ENCODE results near the gene FKBP8. TPM values are rescaled to one million over a fixed set of nuclear protein-coding genes. Genes with fewer than 3 reads are reported as not detected.
"Not testable (repeated sequence)": the region's sequence is repeated elsewhere in the genome, so short reads cannot be mapped to it uniquely, and the experiment has no call there.

Gene FKBP8
- total RNA-seq, 2 experiments from 2014 or later: 168 to 170 TPM

DNA sequence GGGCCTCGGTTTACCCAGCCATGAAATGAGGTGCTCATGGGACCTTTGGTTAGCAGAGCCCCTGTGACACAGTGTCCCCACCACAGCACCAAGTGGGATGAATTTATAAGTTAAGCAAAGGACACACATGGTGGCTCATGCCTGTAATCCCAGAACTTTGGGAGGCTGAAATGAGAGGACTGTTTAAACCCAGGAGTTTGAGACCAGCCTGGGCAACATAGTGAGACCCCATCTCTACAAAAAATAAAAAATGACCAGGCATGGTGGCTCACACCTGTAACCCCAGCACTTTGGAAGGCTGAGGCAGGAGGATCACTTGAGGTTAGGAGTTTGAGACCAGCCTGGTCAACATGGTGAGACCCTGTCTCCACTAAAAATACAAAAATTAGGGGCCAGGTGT, 3.2 kb downstream of the FKBP8 start:
- H3K4me3 Mint-ChIP-seq, DNase-seq, H3K27ac Mint-ChIP-seq, H3K27me3 Mint-ChIP-seq, H3K9me3 Mint-ChIP-seq: not testable (repeated sequence)
- peaks cover 12% of the 10 kb centered on the region for H3K4me1 Mint-ChIP-seq
- peaks cover 13% of the 10 kb centered on the region for H3K36me3 Mint-ChIP-seq

DNA sequence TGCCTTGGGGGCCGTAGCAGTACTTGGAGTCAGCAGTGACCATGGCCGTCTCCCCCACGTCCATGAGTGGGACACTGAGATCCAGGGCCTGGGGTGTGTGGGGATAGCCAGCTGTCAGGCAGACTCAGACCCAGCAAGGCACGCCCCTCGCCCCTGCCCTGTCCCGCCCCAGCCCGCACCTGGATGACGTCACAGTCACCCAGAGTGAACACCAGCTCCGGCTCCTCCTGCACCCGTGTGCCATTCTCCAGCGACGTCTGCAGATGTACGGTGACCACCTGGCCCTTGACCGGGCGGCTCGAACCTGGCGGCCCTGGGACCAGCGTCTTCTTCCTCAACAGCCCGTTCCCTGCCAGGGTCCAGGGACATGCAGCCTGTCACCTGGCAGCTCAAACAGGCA, 4.0 kb downstream of the FKBP8 start:
- Mint-ChIP-seq H3K27me3 (no peaks in the 10 kb centered on the region), H3K27ac (no peak overlapping the region), H3K4me3 (no peak overlapping the region), H3K4me1 (peaks cover 12% of the 10 kb centered on the region), H3K36me3 (peaks cover 13% of the 10 kb centered on the region), H3K9me3 (no peaks in the 10 kb centered on the region)
- no peak for DNase-seq

DNA sequence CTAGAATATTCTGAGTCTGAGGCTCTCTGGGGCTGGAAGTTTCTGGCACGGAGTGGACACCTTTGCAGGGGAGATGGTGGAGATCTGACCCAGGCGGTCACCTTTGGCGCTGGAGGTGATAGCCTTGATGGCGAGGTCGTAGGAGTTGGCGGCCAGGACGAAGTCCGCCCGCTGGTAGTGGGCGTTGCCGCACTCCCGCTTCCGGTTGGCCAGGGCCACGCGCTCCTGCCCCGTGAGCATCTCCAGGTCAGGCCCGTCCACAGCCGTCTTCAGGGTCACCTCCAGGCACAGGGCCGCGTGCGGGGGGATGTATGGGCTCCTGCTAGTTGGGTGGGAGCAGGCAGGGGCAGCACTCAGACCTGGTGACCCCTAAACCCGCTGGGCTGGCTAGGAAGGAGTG, 5.3 kb downstream of the FKBP8 start:
- H3K27ac Mint-ChIP-seq: no peak overlapping the region
- H3K9me3 Mint-ChIP-seq: no peaks in the 10 kb centered on the region
- peaks cover 5% of the 10 kb centered on the region for H3K4me1 Mint-ChIP-seq
- DNase-seq: no peak
- no peaks in the 10 kb centered on the region for H3K27me3 Mint-ChIP-seq
- H3K4me3 Mint-ChIP-seq: no peak overlapping the region
- peaks cover 13% of the 10 kb centered on the region for H3K36me3 Mint-ChIP-seq

DNA sequence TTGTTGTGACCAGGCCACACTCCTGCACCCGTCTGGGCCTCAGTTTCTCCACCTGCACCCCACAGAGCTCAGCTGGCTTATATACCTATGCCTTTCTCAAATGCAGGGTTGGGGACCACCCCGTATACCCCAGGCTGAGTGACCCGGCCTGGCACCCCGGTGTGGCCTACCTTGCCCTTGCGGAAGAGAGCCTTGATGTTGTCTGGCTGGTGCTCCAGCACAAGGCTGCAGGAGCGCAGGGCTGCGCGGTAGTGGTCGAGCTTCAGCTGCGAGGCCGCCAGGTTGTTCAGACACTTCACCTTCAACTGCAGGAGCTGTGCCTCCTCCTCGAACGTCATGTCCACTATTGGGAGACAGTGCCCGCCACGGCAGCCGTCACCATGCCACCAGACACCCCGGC, 5.9 kb downstream of the FKBP8 start:
- peaks cover 10% of the 10 kb centered on the region for H3K36me3 Mint-ChIP-seq
- H3K4me3 Mint-ChIP-seq: no peak overlapping the region
- H3K9me3 Mint-ChIP-seq: no peaks in the 10 kb centered on the region

DNA sequence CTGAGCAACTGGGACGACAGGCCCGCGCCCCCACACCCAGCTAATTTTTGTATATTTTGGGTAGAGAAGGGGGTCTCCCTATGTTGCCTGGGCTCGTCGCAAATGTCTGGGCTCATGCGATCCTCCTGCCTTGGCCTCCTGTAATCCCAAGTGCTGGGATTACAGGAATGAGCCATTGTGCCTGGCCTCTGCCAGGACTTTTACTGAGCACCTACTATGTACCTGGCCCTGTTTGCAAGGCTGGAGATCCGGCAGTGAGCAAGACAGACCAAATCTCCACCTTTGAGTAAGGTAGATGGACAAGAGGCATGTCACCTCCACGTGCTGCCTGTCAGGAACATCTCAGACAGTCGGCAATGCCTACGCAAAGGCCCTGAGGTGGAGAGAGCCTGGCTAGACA, 6.9 kb downstream of the FKBP8 start:
- Mint-ChIP-seq H3K4me3 (no peak overlapping the region), H3K27me3 (no peaks in the 10 kb centered on the region), H3K27ac (no peak overlapping the region), H3K9me3 (no peaks in the 10 kb centered on the region), H3K36me3 (peaks cover 9% of the 10 kb centered on the region), H3K4me1 (no peaks in the 10 kb centered on the region)
- DNase-seq: no peak

More for the DNA sequence above, 5.9 kb downstream of the FKBP8 start:
- Mint-ChIP-seq H3K27me3 (no peaks in the 10 kb centered on the region), H3K4me1 (peaks cover 2% of the 10 kb centered on the region), H3K27ac (no peak overlapping the region)
- DNase-seq: no peak

DNA sequence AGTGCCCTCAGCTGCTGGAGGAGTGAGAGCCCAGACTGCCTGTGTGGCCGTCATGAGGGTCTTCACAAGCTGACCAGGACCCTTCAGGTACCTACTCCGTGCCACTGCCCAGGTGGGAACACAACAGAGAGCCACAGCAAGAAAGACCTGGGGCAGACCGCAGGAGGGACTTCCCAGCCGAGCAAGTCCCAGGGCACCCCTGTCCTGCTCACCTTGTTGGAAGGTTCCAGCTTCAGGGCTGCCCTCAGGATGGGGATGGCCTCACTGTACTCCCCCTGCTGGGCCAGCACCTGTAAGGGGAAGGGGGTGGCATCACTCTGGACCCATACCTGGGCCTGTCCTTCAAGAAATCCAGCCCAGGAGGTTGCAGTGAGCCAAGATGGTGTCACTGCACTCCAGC, 10.3 kb downstream of the FKBP8 start:
- no peaks in the 10 kb centered on the region for H3K9me3 Mint-ChIP-seq
- no peak overlapping the region for H3K27ac Mint-ChIP-seq

DNA sequence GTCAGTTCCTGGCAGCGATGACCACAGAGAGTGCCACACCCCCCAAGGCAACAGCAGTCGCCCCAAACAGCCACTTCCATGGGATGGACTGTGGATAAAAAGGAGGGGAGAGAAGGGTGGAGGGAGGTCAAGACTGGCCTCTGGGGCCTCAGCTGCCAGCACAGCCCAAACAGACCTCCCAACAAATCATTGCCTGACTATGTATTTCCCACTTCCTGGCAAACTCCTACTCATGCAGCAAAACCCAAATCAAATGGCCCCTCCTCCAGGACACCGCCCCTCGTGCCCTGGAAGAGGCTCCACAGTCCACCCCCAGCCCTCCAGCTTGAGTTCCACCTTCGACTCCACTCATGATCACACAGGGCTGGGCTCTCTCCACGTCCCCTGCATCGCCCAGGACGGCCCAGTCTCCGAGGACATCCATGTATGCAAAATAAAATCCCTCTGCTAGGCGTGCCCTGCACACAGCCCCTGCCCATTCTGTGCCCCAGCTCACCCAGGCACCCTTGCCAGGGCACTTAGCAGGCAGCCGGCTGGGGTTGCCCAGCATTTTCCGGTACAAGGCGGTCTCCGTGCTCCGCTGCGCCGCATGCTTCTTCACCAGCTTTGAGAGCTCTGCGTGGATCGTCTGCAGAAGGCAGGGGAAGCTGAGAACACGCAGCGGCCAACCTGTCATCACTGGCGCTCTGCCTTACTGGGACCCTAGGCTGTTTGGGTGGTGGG, 11.0 kb downstream of the FKBP8 start:
- Mint-ChIP-seq H3K27ac (no peak overlapping the region), H3K4me1 (no peaks in the 10 kb centered on the region)

More for the DNA sequence above, 10.3 kb downstream of the FKBP8 start:
- DNase-seq: no peak
- Mint-ChIP-seq H3K4me1 (no peaks in the 10 kb centered on the region), H3K4me3 (no peak overlapping the region), H3K36me3 (peaks cover 6% of the 10 kb centered on the region), H3K27me3 (no peaks in the 10 kb centered on the region)

DNA sequence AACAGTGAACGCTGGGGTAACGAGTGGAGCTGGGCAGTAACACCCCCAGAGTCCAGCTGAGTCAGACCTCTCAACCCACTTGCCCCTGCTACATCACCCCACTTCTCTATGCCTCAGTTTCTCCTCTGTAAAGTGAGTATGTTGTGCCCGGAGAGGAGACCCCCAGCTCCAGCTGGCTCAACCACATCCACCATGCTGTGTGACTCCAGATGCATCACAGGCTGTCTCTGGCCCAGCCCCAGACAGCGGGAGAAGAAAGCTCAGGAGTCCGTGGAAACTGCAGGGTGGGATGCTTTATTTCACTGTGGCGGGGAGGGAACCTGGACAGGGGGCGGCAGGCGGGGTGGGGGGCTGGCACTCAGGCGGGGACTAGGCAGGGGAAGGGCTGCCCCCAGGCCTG, 11.9 kb downstream of the FKBP8 start:
- H3K4me3 Mint-ChIP-seq: no peak overlapping the region
- no peak for DNase-seq
- no peaks in the 10 kb centered on the region for H3K27me3 Mint-ChIP-seq
- no peak overlapping the region for H3K27ac Mint-ChIP-seq
- H3K4me1 Mint-ChIP-seq: no peaks in the 10 kb centered on the region
- H3K9me3 Mint-ChIP-seq: no peaks in the 10 kb centered on the region
- peaks cover 1% of the 10 kb centered on the region for H3K36me3 Mint-ChIP-seq

More for the DNA sequence above, 11.0 kb downstream of the FKBP8 start:
- no peaks in the 10 kb centered on the region for H3K27me3 Mint-ChIP-seq
- DNase-seq: no peak
- no peak overlapping the region for H3K4me3 Mint-ChIP-seq
- H3K9me3 Mint-ChIP-seq: no peaks in the 10 kb centered on the region
- H3K36me3 Mint-ChIP-seq: peaks cover 6% of the 10 kb centered on the region

DNA sequence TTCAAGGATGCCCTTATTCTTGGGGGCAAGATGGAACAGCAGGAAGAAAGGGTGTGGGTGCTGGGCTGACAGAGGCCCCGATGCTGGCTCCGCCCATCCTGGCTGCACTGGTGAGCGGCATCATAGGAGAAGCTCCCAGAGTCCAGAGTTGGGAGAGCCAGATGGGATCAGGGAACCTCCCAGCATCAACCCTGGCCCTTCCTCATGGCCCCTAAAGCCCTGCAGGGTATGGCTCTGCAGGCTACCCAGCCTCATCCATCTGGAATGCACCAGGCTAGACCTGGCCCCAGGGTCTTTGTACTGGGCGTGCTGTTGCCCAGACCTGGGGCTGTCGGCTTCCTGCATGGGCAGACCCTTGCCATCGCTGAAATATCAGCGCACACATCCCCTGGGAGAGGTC, 13.6 kb downstream of the FKBP8 start:
- H3K9me3 Mint-ChIP-seq: no peaks in the 10 kb centered on the region
- H3K4me1 Mint-ChIP-seq: no peaks in the 10 kb centered on the region
- H3K27me3 Mint-ChIP-seq: no peaks in the 10 kb centered on the region
- H3K27ac Mint-ChIP-seq: no peak overlapping the region
- no peak for DNase-seq
- no peak overlapping the region for H3K4me3 Mint-ChIP-seq
- H3K36me3 Mint-ChIP-seq: no peaks in the 10 kb centered on the region

DNA sequence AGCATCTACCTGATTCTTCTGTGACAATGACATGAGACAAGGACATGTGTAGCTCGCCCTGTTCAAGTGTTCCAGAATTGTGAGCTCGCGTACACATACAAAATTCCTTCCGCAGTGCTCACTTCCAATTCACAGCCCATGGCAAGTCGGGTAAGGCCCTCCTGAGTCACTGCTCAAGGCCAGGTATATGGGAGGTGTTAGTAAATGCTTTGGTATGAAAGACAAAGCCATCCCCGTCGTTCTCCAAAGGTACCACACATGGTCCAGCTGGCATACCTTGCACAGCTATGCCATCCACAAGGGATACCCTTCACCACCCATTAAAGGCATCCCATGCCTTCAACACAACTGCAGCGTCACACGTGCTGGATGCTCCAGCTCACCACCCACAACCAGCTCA, 17.1 kb downstream of the FKBP8 start:
- no peaks in the 10 kb centered on the region for H3K36me3 Mint-ChIP-seq
- no peak overlapping the region for H3K4me3 Mint-ChIP-seq
- no peaks in the 10 kb centered on the region for H3K9me3 Mint-ChIP-seq
- peaks cover 2% of the 10 kb centered on the region for H3K4me1 Mint-ChIP-seq
- no peak for DNase-seq
- H3K27me3 Mint-ChIP-seq: no peaks in the 10 kb centered on the region
- no peak overlapping the region for H3K27ac Mint-ChIP-seq

DNA sequence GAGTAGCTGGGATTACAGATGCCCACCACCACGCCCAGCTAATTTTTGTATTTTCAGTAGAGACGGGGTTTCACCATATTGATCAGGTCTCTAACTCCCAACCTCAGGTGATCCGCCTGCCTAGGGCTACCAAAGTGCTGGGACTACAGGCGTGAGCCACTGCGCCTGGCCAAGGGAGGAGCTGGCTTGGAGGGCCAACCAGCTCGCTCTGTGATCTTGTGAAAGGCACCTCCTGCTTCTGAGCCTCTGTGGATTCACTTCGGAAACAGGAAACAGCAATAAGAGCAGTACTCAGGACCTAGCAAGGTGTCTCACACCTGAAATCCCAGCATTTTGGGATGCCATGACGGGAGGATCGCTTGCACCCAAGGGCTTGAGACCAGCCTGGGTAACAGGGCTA, 19.5 kb downstream of the FKBP8 start:
- H3K4me1 Mint-ChIP-seq: peaks cover 3% of the 10 kb centered on the region

DNA sequence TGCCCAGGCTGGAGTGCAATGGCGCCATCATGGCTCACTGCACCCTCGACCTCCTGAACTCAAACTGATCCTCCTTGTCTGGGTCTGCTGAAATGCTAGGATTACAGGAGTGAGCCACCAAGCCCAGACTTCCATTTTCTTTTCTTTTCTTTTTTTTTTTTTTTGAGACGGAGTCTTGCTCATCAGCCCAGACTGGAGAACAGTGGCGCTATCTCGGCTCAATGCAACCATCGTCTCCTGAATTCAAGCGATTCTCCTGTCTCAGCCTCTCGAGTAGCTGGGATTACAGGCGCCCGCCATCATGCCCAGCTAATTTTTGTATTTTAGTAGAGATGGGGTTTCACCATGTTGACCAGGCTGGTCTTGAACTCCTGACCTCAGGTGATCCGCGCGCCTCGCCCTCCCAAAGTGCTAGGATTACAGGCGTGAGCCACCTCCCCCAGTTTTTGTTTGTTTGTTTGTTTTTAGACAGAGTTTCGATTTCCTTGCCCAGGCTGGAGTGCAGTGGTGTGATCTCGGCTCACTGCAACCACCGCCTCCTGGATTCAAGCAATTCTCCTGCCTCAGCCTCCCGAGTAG, 20.4 kb downstream of the FKBP8 start:
- peak overlapping the region; percentile 92 for H3K27ac Mint-ChIP-seq
- H3K4me3 Mint-ChIP-seq: peak overlapping the region; percentile 96
- H3K27me3 Mint-ChIP-seq, DNase-seq, H3K36me3 Mint-ChIP-seq, H3K4me1 Mint-ChIP-seq, H3K9me3 Mint-ChIP-seq: not testable (repeated sequence)

More for the DNA sequence above, 19.5 kb downstream of the FKBP8 start:
- H3K9me3 Mint-ChIP-seq: no peaks in the 10 kb centered on the region
- DNase-seq: no peak
- H3K4me3 Mint-ChIP-seq: no peak overlapping the region
- H3K36me3 Mint-ChIP-seq: no peaks in the 10 kb centered on the region
- no peaks in the 10 kb centered on the region for H3K27me3 Mint-ChIP-seq
- no peak overlapping the region for H3K27ac Mint-ChIP-seq

DNA sequence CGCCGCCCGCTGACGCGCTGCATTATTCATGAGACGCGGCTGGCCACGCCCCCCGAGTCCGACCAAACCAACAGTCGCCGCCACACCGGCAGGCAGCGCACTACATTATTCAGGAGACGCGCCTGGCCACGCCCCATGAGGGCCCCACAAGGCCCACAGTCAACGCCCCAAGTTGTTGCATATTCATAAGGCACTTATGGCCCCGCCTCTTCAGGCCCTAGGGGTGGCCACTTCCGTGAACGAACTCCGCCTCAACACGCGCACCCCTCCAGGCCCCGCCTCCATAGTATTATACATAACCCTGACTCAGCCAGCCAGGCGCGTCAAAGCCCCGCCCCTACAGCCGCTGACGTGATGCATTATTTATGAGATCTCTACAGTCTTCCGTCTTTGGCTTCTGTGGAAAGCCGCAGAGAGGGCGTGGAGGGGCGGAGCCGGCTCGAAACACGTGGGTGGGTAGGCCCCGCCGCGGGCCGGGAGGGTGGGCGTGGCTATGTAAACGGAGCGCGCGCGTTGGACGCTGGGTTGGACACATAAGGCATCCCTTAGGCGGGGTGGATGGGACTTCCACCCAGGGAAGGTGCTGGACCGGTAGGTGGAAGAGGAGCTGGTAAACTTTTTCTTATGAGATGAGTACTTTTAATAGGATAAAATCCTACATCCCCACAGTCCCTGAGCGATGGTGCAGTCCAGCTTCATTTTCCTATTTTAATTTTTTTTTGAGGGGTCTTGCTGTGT, 21.1 kb downstream of the FKBP8 start:
- peaks cover 3% of the 10 kb centered on the region for H3K4me1 Mint-ChIP-seq
- no peaks in the 10 kb centered on the region for H3K9me3 Mint-ChIP-seq
- H3K4me3 Mint-ChIP-seq: peak overlapping the region; percentile 96
- peak overlapping the region; percentile 92 for H3K27ac Mint-ChIP-seq
- H3K36me3 Mint-ChIP-seq: no peaks in the 10 kb centered on the region
- no peaks in the 10 kb centered on the region for H3K27me3 Mint-ChIP-seq
- DNase-seq: peak; percentile 100

DNA sequence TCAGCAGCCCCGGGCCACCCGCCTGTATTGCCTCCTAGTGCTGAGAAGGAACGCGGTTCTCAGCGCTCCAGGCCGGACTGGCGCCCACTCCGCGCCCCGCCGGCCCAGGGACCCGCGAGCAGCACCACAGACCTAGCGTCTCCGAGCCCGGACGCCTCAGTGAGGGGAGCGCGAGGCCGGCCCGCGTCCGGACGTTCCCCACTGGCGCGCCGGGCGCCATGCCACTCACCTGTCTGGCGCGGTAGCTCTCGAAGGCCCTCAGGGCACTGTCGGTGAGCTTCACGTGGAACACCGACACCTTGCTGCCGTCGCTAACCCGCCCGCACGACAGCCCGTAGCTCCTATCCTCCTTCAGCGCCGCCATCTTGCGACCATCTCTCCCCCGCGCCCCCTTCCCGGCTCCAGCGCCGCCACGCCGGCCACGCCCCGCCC, 21.7 kb downstream of the FKBP8 start, which contains the start of gene ELL:
Gene ELL, minus strand, starts transcription at position 379 of the 432 bp plus-strand sequence. Its CDS starts 15 bp downstream, at position 364.
- Mint-ChIP-seq H3K27ac (peak within 1 kb of the TSS; percentile 92), H3K4me3 (peak within 1 kb of the TSS; percentile 96), H3K9me3 (no peaks in the 10 kb centered on the region), H3K4me1 (peaks cover 3% of the 10 kb centered on the region), H3K27me3 (no peaks in the 10 kb centered on the region), H3K36me3 (no peaks in the 10 kb centered on the region)
- no peak for DNase-seq

DNA sequence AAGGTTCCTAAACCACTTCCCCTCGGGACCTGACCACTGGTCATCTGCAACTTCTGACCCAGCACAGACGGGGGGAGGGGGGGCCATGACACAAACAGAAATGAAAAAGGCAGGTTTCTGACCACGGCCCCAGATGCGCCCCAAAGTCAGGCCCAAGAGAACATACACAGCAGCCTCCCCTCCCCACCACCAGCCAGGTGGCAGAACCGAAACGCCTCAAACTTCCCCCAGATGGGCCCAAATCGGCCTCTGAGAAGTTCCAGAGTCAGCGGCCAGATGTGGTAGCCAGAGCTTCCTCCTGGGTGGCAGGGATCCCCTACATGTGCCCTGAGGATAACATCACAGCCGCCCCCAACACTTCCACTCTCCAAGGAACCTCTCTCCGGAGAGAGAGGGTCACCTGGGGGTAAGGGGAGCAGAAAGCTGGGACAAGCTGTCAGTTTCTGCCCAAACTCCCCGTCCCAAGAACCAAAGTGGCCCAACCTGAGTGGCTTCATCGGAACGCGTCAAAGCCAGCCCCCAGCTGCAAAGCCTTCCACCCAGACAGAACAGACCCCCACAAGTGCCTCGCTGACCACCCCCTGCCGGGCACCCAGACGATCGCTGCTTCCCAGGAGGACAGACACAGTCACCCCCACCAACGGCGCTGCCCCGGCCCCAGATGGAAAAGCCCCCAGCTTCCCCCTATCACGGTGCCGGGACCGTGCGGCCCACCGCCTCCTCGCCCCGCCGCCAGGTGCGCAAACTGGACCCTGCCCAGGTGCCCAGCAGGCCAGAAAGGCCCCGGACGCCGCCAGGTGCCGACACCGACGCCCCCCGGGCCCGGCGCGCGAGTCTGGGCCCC, 22.3 kb downstream of the FKBP8 start:
- Mint-ChIP-seq H3K4me1 (peaks cover 7% of the 10 kb centered on the region), H3K36me3 (no peaks in the 10 kb centered on the region), H3K27ac (peak overlapping the region; percentile 88), H3K4me3 (peak overlapping the region; percentile 96), H3K9me3 (no peaks in the 10 kb centered on the region), H3K27me3 (no peaks in the 10 kb centered on the region)
- DNase-seq: peak; percentile 38

All from activated naive CD8-positive, alpha-beta T cell treated with anti-CD3 and anti-CD28 coated beads for 36 hours (primary cell).